DMS79 treated with DMSO at 0.1 percent for 48 hours (cell line): ENCODE results near the gene CFAP77.

Experiments
- DNase-seq: peaks from one replicate; lab custom pipeline; 2025; lab: John Stamatoyannopoulos, UW

CFAP77 gene

DNA sequence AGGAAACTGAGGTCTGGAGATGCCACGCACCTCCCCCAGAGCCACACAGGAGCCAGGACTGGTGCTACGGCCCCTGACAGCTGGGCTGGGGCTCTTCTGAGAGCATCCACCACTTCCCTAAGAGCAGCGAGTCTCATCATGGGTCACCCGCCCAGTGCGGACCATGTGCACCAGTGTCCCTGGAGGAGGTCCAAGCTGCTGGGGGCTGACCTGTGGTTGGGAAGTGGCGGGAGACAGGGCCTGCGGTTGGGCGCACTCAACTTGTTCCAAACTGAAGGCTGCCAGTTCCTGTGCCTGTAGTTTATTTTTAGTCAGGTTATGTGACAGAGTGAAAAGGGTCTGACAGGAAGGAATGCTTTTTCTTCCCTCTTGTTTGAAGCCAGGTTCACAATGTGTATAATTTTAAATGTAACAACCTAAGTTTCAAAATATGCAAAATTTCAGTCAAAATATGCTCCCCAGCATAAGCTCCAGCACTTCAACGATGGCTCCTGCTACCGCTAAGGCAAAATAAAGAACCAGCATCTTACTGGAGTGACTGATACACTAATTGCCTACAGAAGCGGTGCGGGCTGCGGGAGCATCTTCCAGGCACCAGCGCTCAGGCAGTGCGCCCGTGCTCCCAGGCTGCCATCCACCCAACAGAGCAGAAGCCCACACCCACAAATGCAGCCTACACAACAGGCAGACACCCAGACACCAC is 187.2 kb downstream of the CFAP77 start:
- no peak for DNase-seq

DNA sequence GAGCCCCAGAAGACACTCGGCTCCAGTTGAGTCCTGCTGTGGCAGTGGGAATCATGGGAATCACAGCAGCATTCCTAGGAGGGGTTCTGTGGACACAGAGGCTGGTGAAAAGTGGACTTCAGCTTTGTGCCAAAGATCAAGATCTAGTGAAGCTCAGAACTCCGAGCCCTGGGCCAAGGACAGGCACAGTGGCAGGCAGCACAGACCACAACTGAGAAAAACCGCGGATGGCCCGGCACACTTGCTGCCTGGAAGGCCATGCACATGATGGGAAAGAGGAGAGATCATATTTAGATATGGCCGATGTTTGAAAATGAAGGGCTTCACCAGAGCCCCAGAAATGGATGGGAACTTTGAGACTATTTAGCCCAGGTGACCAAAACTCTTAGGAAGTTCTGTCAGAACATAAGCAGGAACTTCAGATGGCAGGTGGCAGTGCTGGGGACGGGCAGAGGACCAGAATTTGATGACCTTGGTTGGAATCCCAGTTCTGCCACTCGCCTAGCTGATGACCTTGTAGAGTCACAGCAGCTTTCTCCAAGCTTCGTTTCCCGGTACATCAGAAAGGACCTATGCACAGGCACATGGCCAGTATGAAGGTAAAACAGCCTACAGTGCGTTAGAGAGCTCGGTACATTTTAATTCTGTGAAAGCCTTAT is 190.4 kb downstream of the CFAP77 start:
- no peak for DNase-seq

DNA sequence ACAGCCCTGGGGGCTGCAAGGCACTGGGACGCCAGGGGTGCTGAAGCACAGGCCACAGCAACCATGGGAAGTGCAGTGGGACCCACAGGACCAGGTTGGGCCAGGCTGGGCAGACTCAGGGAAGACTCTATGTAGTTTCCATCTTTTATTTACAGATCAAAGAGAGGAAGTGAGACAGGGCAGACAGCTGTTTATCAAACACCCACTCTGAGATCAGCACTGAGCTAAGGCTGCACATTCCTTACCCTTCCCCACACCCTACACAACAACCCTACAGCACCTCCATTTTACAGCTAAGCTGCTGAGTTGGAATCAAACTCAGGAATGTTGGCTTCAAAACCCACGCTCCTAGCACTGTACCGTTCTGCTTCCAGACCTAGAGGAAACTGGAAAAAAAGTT is 192.2 kb downstream of the CFAP77 start:
- no peak for DNase-seq

DNA sequence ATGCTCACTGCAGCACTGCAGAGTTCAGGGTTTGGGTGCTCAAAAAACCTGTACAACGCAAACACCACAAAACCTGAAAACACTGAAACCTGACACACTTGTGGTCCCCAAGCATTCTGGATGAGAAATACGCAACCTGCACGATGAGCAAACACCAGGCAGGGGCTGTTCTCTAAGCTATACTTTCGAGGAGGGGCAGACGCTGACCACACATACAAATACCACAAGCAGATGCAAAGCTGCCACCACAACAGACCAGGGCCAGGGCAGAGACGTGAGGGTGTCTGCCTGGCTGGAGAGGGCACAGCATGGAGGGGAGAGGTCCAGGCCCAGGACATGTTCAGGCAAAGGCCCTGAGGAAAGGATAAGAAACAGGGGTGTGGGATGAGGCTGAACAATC is 195.4 kb downstream of the CFAP77 start:
- DNase-seq: no peak

DNA sequence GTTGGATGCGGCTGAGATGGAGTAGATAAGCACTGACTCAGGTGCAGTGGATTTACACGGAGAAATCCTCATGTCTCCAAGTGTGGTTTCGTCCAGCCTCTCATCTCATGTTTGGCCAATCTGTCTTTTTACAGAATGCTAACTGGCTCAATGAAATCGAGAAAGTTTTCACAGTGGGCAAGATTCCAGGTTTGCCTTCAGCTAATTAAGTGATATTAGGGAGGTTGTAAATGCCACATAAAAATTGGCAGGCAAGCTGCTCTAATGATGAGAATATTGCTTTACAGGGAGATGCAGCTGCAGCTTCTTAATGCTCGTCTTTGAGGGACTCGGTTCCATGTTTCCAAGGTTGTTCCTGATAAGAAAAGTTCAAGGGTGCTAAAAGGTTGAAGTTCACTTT is 196.1 kb downstream of the CFAP77 start:
- DNase-seq: no peak

DNA sequence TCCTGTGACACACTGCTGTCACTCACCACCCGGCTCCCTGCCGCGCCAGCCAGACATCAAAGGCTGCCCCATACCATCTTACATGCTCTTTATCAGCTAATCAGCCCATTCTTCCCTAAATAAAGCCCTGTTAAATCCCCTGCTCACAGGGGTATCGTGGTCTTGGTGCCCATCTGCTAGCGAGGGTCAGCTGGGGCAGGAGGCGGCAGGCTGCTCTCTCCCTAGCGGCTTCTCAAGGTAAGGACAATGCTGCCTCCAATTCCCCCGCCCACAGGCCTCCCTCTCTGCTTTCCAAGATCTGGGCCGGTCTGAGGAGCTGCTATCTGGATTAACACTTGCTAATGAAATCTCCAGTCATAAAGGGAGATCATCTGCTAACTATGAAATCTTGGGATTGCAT is 199.2 kb downstream of the CFAP77 start:
- DNase-seq: no peak

DNA sequence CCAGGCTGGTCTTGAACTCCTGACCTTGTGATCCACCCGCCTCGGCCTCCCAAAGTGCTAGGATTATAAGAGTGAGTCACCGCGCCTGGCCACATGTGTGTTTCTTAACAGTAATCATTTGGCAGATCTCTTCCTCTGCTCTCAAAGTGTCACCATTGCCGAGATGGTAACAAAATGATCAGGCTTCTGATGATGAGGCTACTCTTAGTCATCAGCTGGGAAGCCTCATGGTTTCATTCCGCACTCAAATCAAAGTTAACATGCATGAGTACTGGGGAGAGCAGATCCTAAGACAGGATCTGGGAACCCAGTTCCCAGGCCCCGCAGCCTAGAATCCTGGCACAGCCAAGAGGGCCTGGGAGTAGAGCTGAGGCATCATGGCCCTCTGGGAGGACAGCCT is 199.8 kb downstream of the CFAP77 start:
- DNase-seq: no peak

DNA sequence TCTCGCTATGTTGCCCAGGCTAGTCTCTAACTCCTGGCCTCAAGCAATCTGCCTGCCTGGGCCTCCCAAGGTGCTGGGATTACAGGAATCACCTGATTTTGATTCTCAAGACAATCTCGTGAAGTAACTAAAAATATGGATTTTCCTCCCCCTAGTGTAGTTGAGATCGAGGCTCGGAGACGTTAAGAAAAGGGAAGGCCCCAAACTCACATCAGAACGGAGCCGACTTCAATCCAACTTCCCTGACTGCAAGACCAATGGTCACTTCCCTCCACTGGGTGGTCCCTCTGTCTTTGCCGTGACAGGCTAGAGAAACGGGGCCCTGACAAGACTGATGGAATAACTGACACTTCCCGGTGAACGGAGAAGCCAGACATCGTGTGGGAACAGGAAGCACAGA is 200.7 kb downstream of the CFAP77 start:
- no peak for DNase-seq

DNA sequence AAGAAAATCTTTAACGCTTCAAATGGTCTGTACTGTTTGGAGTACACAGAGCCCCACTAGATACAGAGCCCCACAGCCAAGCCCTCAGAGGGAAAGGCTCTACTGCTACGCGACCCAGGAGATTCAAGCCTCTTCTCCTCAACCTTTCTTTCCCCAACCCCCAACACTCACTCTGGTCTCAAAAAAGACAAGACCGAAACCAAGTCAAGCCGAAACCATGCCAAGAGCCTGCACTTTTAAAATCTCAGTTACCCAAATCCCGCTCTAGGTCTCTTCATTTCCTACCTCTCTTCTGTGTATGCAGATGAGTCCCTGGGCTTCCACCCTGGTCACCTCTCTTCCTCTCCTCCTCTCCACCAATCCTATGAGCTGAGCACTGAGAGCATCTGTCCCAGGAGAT is 204.3 kb downstream of the CFAP77 start:
- DNase-seq: no peak

DNA sequence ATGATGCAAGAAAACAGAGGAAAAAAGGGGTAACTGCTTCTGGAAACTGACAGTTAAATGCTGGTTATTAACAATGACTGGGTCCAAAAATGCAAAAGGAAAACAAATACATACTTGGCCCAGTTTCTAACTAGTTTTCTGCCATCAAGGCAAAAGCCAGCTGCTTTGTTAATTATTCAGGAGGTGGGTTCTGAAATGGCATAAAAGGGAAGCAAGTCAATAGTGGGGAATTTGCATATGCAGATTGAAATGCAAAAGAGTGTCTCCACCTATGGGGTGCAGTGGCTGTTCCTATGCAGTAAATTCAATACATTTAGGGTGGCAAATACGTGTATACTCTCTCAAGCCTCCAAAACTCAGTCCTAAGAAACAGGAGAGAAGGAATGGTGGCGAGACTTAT is 205.8 kb downstream of the CFAP77 start:
- DNase-seq: no peak

DNA sequence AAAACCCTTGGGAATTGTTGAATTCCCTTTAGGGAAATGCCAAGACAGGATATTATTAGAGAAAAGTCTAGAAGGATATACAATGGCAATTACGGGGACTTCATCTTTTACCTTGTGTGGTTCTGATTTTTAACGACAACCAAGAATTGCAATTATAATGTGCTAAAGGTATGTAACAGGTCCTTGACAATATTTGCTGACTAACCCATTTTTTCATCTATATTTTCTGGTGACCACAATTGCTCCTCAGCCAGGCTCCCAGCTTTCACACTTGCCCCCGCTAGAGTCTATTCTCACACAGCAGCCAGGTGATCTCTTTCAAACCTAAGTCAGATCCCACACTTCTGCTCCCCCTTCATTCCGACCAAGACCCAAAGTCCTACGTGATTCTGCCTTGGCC is 206.7 kb downstream of the CFAP77 start:
- DNase-seq: no peak

DNA sequence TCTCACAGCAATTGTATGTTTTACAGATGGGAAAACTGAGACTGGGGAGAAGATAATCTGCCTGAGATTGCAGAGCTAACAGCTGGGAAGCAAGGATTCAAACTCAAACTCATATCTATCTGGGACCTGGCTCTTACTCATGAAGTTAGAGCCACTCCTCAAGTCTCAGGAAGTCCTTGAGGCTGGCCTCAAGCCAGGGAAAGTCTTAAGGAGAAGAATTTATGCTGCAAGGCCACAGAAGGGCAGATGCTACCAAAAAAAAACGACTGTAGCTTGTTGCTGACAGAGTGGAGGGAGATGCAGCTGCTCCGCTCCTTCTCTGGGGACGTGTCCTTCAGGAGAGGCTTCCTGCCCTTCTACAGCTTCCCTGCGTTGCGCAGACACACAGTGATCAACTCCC is 212.1 kb downstream of the CFAP77 start:
- DNase-seq: peak; percentile 72
